ENCODE results near the gene NOC3L.
"Not testable (repeated sequence)": the region's sequence is repeated elsewhere in the genome, so short reads cannot be mapped to it uniquely, and the experiment has no call there.

NOC3L gene, protein sequence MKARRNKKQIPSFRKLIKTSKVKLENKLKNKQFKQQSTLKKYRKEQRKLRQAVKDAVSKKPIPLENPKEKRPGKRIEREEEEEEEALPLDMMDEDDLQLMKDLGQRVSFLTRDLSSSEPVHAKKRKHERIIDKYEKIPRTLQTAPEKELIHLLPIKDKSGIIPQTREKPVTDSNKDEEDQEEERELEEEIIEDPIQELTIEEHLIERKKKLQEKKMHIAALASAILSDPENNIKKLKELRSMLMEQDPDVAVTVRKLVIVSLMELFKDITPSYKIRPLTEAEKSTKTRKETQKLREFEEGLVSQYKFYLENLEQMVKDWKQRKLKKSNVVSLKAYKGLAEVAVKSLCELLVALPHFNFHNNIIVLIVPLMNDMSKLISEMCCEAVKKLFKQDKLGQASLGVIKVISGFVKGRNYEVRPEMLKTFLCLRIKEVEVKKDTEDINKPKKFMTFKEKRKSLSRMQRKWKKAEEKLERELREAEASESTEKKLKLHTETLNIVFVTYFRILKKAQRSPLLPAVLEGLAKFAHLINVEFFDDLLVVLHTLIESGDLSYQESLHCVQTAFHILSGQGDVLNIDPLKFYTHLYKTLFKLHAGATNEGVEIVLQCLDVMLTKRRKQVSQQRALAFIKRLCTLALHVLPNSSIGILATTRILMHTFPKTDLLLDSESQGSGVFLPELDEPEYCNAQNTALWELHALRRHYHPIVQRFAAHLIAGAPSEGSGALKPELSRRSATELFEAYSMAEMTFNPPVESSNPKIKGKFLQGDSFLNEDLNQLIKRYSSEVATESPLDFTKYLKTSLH

GRCh38 chr10:94362360-94363250, at the start of gene NOC3L:
Gene NOC3L (minus strand): TSS chr10:94362939. CDS start chr10:94362838, 101 bp downstream.
- TF ChIP-seq POLR2A (IDR thresholded peaks at IDR 0.05; ENCODE audit: low read length) (peak; percentile 56), GATA1 (IDR thresholded peaks at IDR 0.05; ENCODE audit: low read depth, low read length) (no peak)
- peak; percentile 95 to 96 for DNase-seq

GRCh38 chr10:94412449-94412848, 49.7 kb upstream of the NOC3L start:
- TF ChIP-seq GATA1 (IDR thresholded peaks at IDR 0.05; ENCODE audit: low read depth, low read length) (no peak), POLR2A (IDR thresholded peaks at IDR 0.05; ENCODE audit: low read length) (no peak)
- DNase-seq = no peak

DNA sequence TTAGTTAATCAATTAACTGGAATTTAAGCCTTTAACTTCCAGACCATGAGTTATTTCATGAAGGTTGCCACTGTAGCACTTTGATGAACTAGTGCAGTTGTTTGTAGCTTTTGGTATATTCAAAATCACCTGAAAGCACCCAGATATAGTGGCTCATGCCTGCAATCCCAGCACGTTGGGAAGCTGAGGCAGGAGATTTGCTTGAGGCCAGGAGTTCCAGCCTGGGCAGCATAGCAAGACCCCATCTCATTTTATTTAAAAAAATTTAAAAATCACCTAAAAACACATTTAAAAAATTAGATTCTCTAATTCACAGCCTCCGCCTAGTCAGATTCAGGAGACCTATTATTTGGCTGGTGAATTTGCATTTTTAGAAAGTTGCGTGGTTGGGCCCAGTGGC, 48.6 kb upstream of the NOC3L start:
- TF ChIP-seq GATA1 (IDR thresholded peaks at IDR 0.05; ENCODE audit: low read depth, low read length) = no peak
- no peak for TF ChIP-seq POLR2A (IDR thresholded peaks at IDR 0.05; ENCODE audit: low read length)
- DNase-seq = no peak

DNA sequence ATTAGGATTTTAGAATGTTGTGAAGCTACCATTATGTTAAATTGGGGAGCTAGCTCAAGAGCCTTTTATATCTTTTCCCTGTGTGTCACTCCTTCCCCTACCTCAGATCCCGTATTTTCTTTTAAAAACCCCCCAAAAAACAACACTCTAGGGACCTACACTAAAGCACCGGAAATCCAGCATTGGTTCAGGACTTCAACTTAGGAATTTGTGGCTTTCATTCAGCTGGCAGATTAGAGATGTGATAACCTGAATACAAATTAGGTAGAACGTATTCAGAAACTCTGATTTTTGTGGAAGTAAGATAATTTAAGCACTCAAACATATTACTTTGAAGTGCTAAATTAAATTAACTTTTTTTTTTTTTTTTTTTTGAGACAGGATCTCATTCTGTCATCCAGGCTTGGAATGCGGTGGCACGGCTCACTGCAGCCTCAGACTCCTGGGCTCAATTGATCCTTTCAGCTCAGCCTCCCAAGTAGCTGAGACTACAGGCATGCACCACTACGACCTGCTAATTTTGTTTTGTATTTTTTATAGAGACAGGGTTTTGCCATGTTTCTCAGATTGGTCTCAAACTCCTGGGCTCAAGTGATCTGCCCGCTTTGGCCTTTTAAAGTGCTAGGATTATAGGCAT, 46.4 kb upstream of the NOC3L start:
- no peak for DNase-seq
- TF ChIP-seq GATA1 (IDR thresholded peaks at IDR 0.05; ENCODE audit: low read depth, low read length) (no peak), POLR2A (IDR thresholded peaks at IDR 0.05; ENCODE audit: low read length) (no peak)

GRCh38 chr10:94407668-94408067, 44.9 kb upstream of the NOC3L start:
- DNase-seq = peak in 1 of 2 experiments; percentile 6
- TF ChIP-seq POLR2A (IDR thresholded peaks at IDR 0.05; ENCODE audit: low read length) = no peak
- TF ChIP-seq GATA1 (IDR thresholded peaks at IDR 0.05; ENCODE audit: low read depth, low read length) = no peak

DNA sequence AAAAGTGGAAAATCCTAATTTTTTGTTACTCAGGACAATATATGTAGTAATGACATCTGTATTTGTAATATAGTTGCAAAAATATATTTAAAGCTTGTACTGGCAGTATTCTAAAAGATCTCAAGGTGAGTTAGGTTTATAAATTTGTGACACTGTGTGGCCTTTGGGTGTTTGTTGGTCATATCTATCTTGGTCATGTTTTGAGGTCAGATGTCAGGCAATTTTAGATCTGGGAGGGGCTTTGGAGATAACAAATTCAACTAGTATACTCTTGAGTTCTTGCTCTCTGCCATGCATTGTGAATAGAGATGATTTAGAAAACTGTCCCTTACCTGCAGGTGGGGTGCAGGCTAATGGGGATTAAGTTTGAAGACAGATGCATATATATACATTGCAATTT, 42.7 kb upstream of the NOC3L start:
- DNase-seq = peak; percentile 64 to 83
- TF ChIP-seq GATA1 (IDR thresholded peaks at IDR 0.05; ENCODE audit: low read depth, low read length) (no peak), POLR2A (IDR thresholded peaks at IDR 0.05; ENCODE audit: low read length) (no peak)

DNA sequence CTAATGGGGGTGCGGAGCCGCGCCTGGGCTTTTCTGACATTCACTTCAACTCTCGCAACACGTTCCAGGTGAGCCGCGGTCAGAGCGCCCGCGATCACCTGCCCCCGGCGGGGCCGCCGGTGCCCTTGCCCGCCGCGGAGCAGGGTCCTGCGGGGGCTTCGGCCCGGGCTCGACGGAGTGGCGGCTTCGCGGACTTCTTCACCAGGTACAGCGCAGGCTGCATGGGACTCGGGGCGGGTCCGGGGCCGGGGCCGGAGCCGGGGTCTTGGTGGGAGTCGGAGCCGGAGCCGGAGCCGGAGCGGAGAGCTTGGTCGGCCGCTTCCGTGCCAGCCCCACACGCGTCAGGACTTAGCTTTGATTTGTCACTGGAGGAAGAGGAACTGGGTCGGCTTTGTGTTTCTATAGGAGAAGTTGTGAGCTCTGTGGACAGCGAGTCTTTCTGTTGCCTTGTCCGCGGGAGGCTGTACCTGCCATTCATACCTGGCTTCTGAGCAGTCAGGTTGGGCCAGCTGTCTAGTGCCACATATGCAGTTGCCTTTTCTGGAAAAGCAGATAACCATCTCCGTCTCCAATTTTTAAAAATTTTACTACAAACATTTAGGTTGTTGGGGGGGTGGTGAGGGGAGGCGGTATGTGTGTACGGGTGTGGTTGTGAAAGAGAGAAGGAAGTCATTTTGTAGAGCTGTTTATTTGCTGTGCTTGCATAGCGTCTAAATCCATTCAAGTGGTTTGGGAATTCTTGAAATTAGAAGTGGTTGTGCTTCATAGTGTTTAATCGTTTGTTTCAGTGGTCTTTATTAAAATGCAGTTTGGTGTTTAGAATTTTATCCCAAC, 40.9 kb upstream of the NOC3L start:
- peak; percentile 78 to 79 for DNase-seq
- TF ChIP-seq POLR2A (IDR thresholded peaks at IDR 0.05; ENCODE audit: low read length) = no peak
- no peak for TF ChIP-seq GATA1 (IDR thresholded peaks at IDR 0.05; ENCODE audit: low read depth, low read length)

GRCh38 chr10:94402843-94403379, 40.2 kb upstream of the NOC3L start:
- DNase-seq = peak; percentile 77 to 82
- TF ChIP-seq POLR2A (IDR thresholded peaks at IDR 0.05; ENCODE audit: low read length) = no peak
- TF ChIP-seq GATA1 (IDR thresholded peaks at IDR 0.05; ENCODE audit: low read depth, low read length) = no peak

GRCh38 chr10:94402204-94402842, 39.6 kb upstream of the NOC3L start, which contains the start of gene TBC1D12:
Gene TBC1D12 (plus strand): TSS chr10:94402541. CDS start chr10:94402614, 73 bp downstream.
- DNase-seq = peak; percentile 94 to 95

GRCh38 chr10:94398762-94399161, 36.0 kb upstream of the NOC3L start:
- peak in 1 of 2 experiments; percentile 20 for DNase-seq
- no peak for TF ChIP-seq POLR2A (IDR thresholded peaks at IDR 0.05; ENCODE audit: low read length)
- no peak for TF ChIP-seq GATA1 (IDR thresholded peaks at IDR 0.05; ENCODE audit: low read depth, low read length)

More at GRCh38 chr10:94402204-94402842, 39.6 kb upstream of the NOC3L start, which contains the start of gene TBC1D12:
- TF ChIP-seq POLR2A (IDR thresholded peaks at IDR 0.05; ENCODE audit: low read length) (peak; percentile 18), GATA1 (IDR thresholded peaks at IDR 0.05; ENCODE audit: low read depth, low read length) (no peak)

- peak; percentile 16 to 68 for DNase-seq
- no peak for TF ChIP-seq GATA1 (IDR thresholded peaks at IDR 0.05; ENCODE audit: low read depth, low read length)
- TF ChIP-seq POLR2A (IDR thresholded peaks at IDR 0.05; ENCODE audit: low read length) = no peak
These were observed 35.0 kb upstream of the NOC3L start for GRCh38 chr10:94397549-94398370.

- DNase-seq = peak in 1 of 2 experiments; percentile 49
These were observed 29.4 kb upstream of the NOC3L start for GRCh38 chr10:94392117-94392516.

GRCh38 chr10:94385733-94386132, 23.0 kb upstream of the NOC3L start:
- DNase-seq = not testable (repeated sequence)

Data from erythroblast (primary cell).